ENCODE measurements around the gene XIRP2.
"Not testable (repeated sequence)": the region's sequence is repeated elsewhere in the genome, so short reads cannot be mapped to it uniquely, and the experiment has no call there.

Gene XIRP2

GRCh38 chr2:167196461-167197252 is 308.4 kb downstream of the XIRP2 start:
- peak; percentile 65 for DNase-seq (ENCODE audit: low read depth)

- DNase-seq (ENCODE audit: low read depth): no peak
These were observed 309.7 kb downstream of the XIRP2 start for GRCh38 chr2:167198009-167198408.

GRCh38 chr2:167198576-167198975 is 310.3 kb downstream of the XIRP2 start:
- DNase-seq (ENCODE audit: low read depth): no peak

GRCh38 chr2:167200019-167200418 is 311.7 kb downstream of the XIRP2 start:
- DNase-seq (ENCODE audit: low read depth): no peak

GRCh38 chr2:167209784-167210183 is 321.5 kb downstream of the XIRP2 start:
- peak; percentile 47 for DNase-seq (ENCODE audit: low read depth)

GRCh38 chr2:167212014-167212648 is 323.9 kb downstream of the XIRP2 start:
- DNase-seq (ENCODE audit: low read depth): peak; percentile 55

- DNase-seq (ENCODE audit: low read depth): no peak
These were observed 327.3 kb downstream of the XIRP2 start for GRCh38 chr2:167215595-167215994.

- no peak for DNase-seq (ENCODE audit: low read depth)
These were observed 349.2 kb downstream of the XIRP2 start for GRCh38 chr2:167237478-167237877.

GRCh38 chr2:167240671-167241070 is 352.4 kb downstream of the XIRP2 start:
- peak; percentile 9 for DNase-seq (ENCODE audit: low read depth)

- no peak for DNase-seq (ENCODE audit: low read depth)
These were observed 360.9 kb downstream of the XIRP2 start for GRCh38 chr2:167249197-167249596.

- peak; percentile 35 for DNase-seq (ENCODE audit: low read depth)
These were observed 364.7 kb downstream of the XIRP2 start for GRCh38 chr2:167253025-167253424.

- no peak for DNase-seq (ENCODE audit: low read depth)
These were observed 366.4 kb downstream of the XIRP2 start for GRCh38 chr2:167254721-167255120.

- DNase-seq (ENCODE audit: low read depth): no peak
These were observed 370.4 kb downstream of the XIRP2 start for GRCh38 chr2:167258712-167259111.

GRCh38 chr2:167264380-167264779 is 376.1 kb downstream of the XIRP2 start:
- no peak for DNase-seq (ENCODE audit: low read depth)

GRCh38 chr2:167265004-167265403 is 376.7 kb downstream of the XIRP2 start:
- no peak for DNase-seq (ENCODE audit: low read depth)

GRCh38 chr2:167265722-167266121 is 377.4 kb downstream of the XIRP2 start:
- DNase-seq (ENCODE audit: low read depth): no peak

- DNase-seq (ENCODE audit: low read depth): not testable (repeated sequence)
These were observed 380.0 kb downstream of the XIRP2 start for GRCh38 chr2:167268245-167268644.

GRCh38 chr2:167271932-167272331 is 383.7 kb downstream of the XIRP2 start:
- peak; percentile 17 for DNase-seq (ENCODE audit: low read depth)

- DNase-seq (ENCODE audit: low read depth): no peak
These were observed 386.8 kb downstream of the XIRP2 start for GRCh38 chr2:167275046-167275445.

GRCh38 chr2:167279810-167280209 is 391.5 kb downstream of the XIRP2 start:
- DNase-seq (ENCODE audit: low read depth): no peak

- no peak for DNase-seq (ENCODE audit: low read depth)
These were observed 398.9 kb downstream of the XIRP2 start for GRCh38 chr2:167287212-167287611.

- no peak for DNase-seq (ENCODE audit: low read depth)
These were observed 401.6 kb downstream of the XIRP2 start for GRCh38 chr2:167289651-167290410.
